SK-N-SH treated with all-trans-retinoic acid at 6 μM for 48 hours (cell line): ENCODE data around the gene SLC38A7.
"Not testable (repeated sequence)": the region's sequence is repeated elsewhere in the genome, so short reads cannot be mapped to it uniquely, and the experiment has no call there.

Experiments
- ATAC-seq: fragments of 200-7000 bp; cut with Tn5 transposase; 3 replicates; pipeline ENCODE4 v1.9.1; 2020; ENCODE audit warnings: mild to moderate bottlenecking, moderate library complexity
- ARNTL ChIP-seq: fragments of 450-650 bp; formaldehyde crosslinking; IDR thresholded peaks from 2 replicates; pipeline ENCODE4 v1.5.0; 2020; ENCODE audit warnings: low read depth, mild to moderate bottlenecking, moderate library complexity, borderline replicate concordance
- BACH2 ChIP-seq: fragments of 250-450 bp; sonication (Bioruptor Pico); IDR thresholded peaks from 2 replicates; pipeline ENCODE4 v1.9.0; 2021; ENCODE audit warnings: mild to moderate bottlenecking, borderline replicate concordance
- CREB5 ChIP-seq: fragments of 250-450 bp; sonication (Bioruptor Pico); IDR thresholded peaks from 2 replicates; pipeline ENCODE4 v1.5.1; 2020; ENCODE audit warnings: low read depth, mild to moderate bottlenecking, moderate library complexity
- CSDC2 ChIP-seq: fragments of 250-450 bp; sonication (Bioruptor Pico); IDR thresholded peaks from 2 replicates; pipeline ENCODE4 v1.5.0; 2020; ENCODE audit warnings: mild to moderate bottlenecking, moderate library complexity
- CSRNP3 ChIP-seq: fragments of 250-450 bp; sonication (Bioruptor Pico); IDR thresholded peaks from 2 replicates; pipeline ENCODE4 v1.5.1; 2021; ENCODE audit warnings: mild to moderate bottlenecking, moderate library complexity
- ESRRG ChIP-seq: fragments of 250-450 bp; sonication (Bioruptor Pico); IDR thresholded peaks from 2 replicates; pipeline ENCODE4 v1.6.1; 2021; ENCODE audit warnings: mild to moderate bottlenecking
- GLIS3 ChIP-seq: fragments of 250-450 bp; sonication (Bioruptor Pico); IDR thresholded peaks from 2 replicates; pipeline ENCODE4 v1.5.0; 2020; ENCODE audit warnings: mild to moderate bottlenecking, moderate library complexity
- ISL1 ChIP-seq: fragments of 250-450 bp; sonication (Bioruptor Pico); IDR thresholded peaks from 2 replicates; pipeline ENCODE4 v2.1.2; 2022; ENCODE audit warnings: mild to moderate bottlenecking, moderate library complexity
- PATZ1 ChIP-seq: fragments of 250-450 bp; sonication (Bioruptor Pico); IDR thresholded peaks from 2 replicates; pipeline ENCODE4 v1.8.0; 2020; ENCODE audit warnings: mild to moderate bottlenecking, moderate library complexity, borderline replicate concordance
- POU6F1 ChIP-seq: fragments of 250-450 bp; sonication (Bioruptor Pico); IDR thresholded peaks from 2 replicates; pipeline ENCODE4 v1.8.0; 2021; ENCODE audit warnings: low read depth, mild to moderate bottlenecking, moderate library complexity, borderline replicate concordance
- PPARA ChIP-seq: fragments of 250-450 bp; sonication (Bioruptor Pico); IDR thresholded peaks from 2 replicates; pipeline ENCODE4 v1.5.0; 2020; ENCODE audit warnings: mild to moderate bottlenecking, borderline replicate concordance
- RARB ChIP-seq: fragments of 250-450 bp; sonication (Bioruptor Pico); IDR thresholded peaks from 2 replicates; pipeline ENCODE4 v1.8.0; 2021; ENCODE audit warnings: mild to moderate bottlenecking, moderate library complexity
- SNAI2 ChIP-seq: fragments of 250-450 bp; sonication (Bioruptor Pico); IDR thresholded peaks from 2 replicates; pipeline ENCODE4 v1.5.0; 2020; ENCODE audit warnings: mild to moderate bottlenecking, moderate library complexity
- TCF4 ChIP-seq: fragments of 250-450 bp; sonication (Bioruptor Pico); IDR thresholded peaks from 2 replicates; pipeline ENCODE4 v1.8.0; 2021; ENCODE audit warnings: mild to moderate bottlenecking, moderate library complexity, borderline replicate concordance
- TOX ChIP-seq: fragments of 250-450 bp; sonication (Bioruptor Pico); IDR thresholded peaks from 2 replicates; pipeline ENCODE4 v1.8.0; 2021; ENCODE audit warnings: mild to moderate bottlenecking, moderate library complexity, borderline replicate concordance
- ZC3H10 ChIP-seq: fragments of 250-450 bp; sonication (Bioruptor Pico); IDR thresholded peaks from 2 replicates; pipeline ENCODE4 v1.5.1; 2021; ENCODE audit warnings: mild to moderate bottlenecking, moderate library complexity
- ZFP3 ChIP-seq: fragments of 250-450 bp; sonication (Bioruptor Pico); IDR thresholded peaks from 2 replicates; pipeline ENCODE4 v1.5.0; 2020; ENCODE audit warnings: mild to moderate bottlenecking, moderate library complexity
- ZNF565 ChIP-seq: fragments of 450-650 bp; formaldehyde crosslinking; conservative IDR thresholded peaks from 2 replicates; pipeline ENCODE4 v1.5.0; 2020; ENCODE audit warnings: low read depth, mild to moderate bottlenecking, moderate library complexity
- ZNF70 ChIP-seq: fragments of 450-650 bp; formaldehyde crosslinking; IDR thresholded peaks from 2 replicates; pipeline ENCODE4 v1.5.0; 2020; ENCODE audit warnings: mild to moderate bottlenecking, moderate library complexity
- ZNF8 ChIP-seq: fragments of 450-650 bp; formaldehyde crosslinking; IDR thresholded peaks from 2 replicates; pipeline ENCODE4 v1.5.0; 2020; ENCODE audit warnings: mild to moderate bottlenecking, moderate library complexity
- TF ChIP-seq, protein P1 (sequence below): fragments of 250-450 bp; sonication (Bioruptor Pico); IDR thresholded peaks from 2 replicates; pipeline ENCODE4 v1.5.0; 2020; ENCODE audit warnings: mild to moderate bottlenecking, moderate library complexity

The SLC38A7 gene

GRCh38 chr16:58639836-58640235, 44.7 kb downstream of the SLC38A7 start:
- no peak for ATAC-seq
- TF ChIP-seq ESRRG (no peak), TCF4 (CRISPR knock-in tag) (no peak)

DNA sequence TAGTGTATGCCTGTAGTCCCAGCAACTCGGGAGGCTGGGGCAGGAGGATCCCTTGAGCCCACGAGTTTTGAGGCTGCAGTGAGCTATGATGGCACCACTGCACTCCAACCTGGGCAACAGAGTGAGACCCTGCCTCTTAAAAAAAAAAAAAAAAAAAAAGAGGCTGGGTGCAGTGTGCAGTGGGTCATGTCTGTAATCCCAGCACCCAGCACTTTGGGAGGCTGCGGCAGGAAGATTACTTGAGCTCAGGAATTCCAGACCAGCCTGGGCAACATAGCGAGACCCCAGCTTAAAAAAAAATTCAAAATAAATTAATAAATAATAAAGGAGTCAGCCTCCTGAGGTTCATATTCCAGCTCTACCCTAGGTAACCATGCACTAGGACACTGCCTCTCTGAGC, 45.3 kb downstream of the SLC38A7 start:
- TF ChIP-seq ZC3H10 (CRISPR knock-in tag) (no peak), ZNF70 (CRISPR knock-in tag) (no peak), TCF4 (CRISPR knock-in tag) (no peak), ESRRG (no peak), PATZ1 (no peak), CSRNP3 (CRISPR knock-in tag) (no peak), BACH2 (CRISPR knock-in tag) (no peak), PPARA (no peak), ARNTL (CRISPR knock-in tag) (no peak), CSDC2 (CRISPR knock-in tag) (no peak), CREB5 (CRISPR knock-in tag) (no peak), RARB (no peak), POU6F1 (no peak)
- ATAC-seq = no peak

DNA sequence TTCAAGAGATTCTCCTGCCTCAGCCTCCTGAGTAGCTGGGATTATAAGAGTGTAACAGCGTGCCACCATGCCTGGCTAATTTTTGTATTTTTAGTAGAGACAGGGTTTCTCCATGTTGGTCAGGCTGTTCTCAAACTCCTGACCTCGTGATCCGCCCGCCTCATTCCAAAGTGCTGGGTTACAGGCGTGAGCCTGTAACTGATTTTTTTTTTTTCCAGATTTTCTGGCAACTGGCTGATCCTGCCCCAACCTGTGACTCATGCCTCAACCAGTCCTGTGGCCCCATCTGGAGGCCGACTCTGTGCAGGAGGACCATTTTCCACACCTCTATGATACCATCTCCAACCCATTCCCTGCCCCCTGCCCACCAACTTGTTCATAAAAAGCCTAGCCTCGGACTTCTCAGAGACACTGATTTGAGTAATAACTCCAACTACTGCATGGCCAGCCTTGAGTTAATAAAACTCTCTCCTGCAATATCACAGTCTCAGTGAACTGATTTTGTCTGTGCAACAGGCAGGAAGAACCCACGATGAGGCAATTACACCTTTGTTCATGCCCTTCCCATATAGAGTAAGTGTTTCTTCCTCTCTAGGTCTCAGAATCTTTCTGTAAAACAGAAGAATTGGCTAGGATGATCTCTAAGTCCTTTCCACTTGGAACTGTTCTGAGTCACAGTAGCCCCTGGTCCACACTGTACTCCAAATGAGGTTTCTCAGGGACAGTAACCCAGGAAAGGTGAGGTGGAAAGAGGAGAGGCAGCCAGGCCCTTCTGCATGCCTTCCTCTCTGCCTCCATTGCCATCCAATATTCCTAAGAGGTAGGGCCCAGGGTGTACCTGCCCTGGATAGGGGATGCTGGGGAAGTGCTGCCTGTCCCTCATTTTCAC, 46.2 kb downstream of the SLC38A7 start:
- peak; percentile 99 for ATAC-seq
- no peak for TF ChIP-seq PATZ1
- no peak for TF ChIP-seq PPARA
- no peak for TF ChIP-seq ZFP3 (CRISPR knock-in tag)
- no peak for TF ChIP-seq CSRNP3 (CRISPR knock-in tag)
- TF ChIP-seq ESRRG = no peak
- no peak for TF ChIP-seq ZNF8 (CRISPR knock-in tag)
- no peak for TF ChIP-seq TOX (CRISPR knock-in tag)
- TF ChIP-seq BACH2 (CRISPR knock-in tag) = no peak
- TF ChIP-seq ARNTL (CRISPR knock-in tag) = no peak
- TF ChIP-seq ZNF70 (CRISPR knock-in tag) = no peak
- TF ChIP-seq ZC3H10 (CRISPR knock-in tag) = no peak
- no peak for TF ChIP-seq ZNF565 (CRISPR knock-in tag)
- no peak for TF ChIP-seq GLIS3 (CRISPR knock-in tag)
- TF ChIP-seq CREB5 (CRISPR knock-in tag) = no peak
- TF ChIP-seq CSDC2 (CRISPR knock-in tag) = no peak
- no peak for TF ChIP-seq SNAI2 (CRISPR knock-in tag)
- TF ChIP-seq, protein P1, sequence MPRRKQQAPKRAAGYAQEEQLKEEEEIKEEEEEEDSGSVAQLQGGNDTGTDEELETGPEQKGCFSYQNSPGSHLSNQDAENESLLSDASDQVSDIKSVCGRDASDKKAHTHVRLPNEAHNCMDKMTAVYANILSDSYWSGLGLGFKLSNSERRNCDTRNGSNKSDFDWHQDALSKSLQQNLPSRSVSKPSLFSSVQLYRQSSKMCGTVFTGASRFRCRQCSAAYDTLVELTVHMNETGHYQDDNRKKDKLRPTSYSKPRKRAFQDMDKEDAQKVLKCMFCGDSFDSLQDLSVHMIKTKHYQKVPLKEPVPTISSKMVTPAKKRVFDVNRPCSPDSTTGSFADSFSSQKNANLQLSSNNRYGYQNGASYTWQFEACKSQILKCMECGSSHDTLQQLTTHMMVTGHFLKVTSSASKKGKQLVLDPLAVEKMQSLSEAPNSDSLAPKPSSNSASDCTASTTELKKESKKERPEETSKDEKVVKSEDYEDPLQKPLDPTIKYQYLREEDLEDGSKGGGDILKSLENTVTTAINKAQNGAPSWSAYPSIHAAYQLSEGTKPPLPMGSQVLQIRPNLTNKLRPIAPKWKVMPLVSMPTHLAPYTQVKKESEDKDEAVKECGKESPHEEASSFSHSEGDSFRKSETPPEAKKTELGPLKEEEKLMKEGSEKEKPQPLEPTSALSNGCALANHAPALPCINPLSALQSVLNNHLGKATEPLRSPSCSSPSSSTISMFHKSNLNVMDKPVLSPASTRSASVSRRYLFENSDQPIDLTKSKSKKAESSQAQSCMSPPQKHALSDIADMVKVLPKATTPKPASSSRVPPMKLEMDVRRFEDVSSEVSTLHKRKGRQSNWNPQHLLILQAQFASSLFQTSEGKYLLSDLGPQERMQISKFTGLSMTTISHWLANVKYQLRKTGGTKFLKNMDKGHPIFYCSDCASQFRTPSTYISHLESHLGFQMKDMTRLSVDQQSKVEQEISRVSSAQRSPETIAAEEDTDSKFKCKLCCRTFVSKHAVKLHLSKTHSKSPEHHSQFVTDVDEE (CRISPR knock-in tag) = no peak
- no peak for TF ChIP-seq ISL1 (CRISPR knock-in tag)
- no peak for TF ChIP-seq TCF4 (CRISPR knock-in tag)
- TF ChIP-seq, all 23 proteins: peak for 0

GRCh38 chr16:58637021-58637420, 47.5 kb downstream of the SLC38A7 start:
- not testable (repeated sequence) for ATAC-seq
